T-helper 17 cell (primary cell): ENCODE data around the gene FGD2. TPM values are rescaled to one million over a fixed set of nuclear protein-coding genes. Genes with fewer than 3 reads are reported as not detected.
A peak's percentile ranks its signal among the peaks of the same experiment; 100 is the strongest.

Experiments
- ATAC-seq: fragments of 150-1000 bp; cut with Tn5 transposase; 2 replicates; pipeline ENCODE4 v1.10.0; 2021; ENCODE audit warnings: mild to moderate bottlenecking, moderate library complexity
- DNase-seq, 3 donors: peaks; one replicate each; pipeline versions ENCODE4 v3.0.0 to v3.0.0-alpha.2; 2020 to 2021
- H3K9me3 ChIP-seq: one replicate; pipeline ENCODE4 v1.7.0; 2013; ENCODE audit warnings: low read length, mild to moderate bottlenecking; ENCODE audit not compliant: control insufficient read depth, poor library complexity, severe bottlenecking
- H3K27ac Mint-ChIP-seq: one replicate; pipeline ENCODE4 v1.8.0; 2022; ENCODE audit warnings: mild to moderate bottlenecking, moderate library complexity, mixed read lengths
- H3K27me3 Mint-ChIP-seq: one replicate; pipeline ENCODE4 v1.8.0; 2022; ENCODE audit warnings: mixed read lengths
- H3K36me3 Mint-ChIP-seq: one replicate; pipeline ENCODE4 v1.8.0; 2022; ENCODE audit warnings: low read depth, mixed read lengths
- H3K4me1 Mint-ChIP-seq: one replicate; pipeline ENCODE4 v1.8.0; 2022; ENCODE audit warnings: mild to moderate bottlenecking, mixed read lengths
- H3K4me3 Mint-ChIP-seq: one replicate; pipeline ENCODE4 v1.8.0; 2022; ENCODE audit warnings: mild to moderate bottlenecking, moderate library complexity, mixed read lengths
- total RNA-seq, 4 donors: library from RNA in 2 of 4; stranded (reverse) in 2 of 4; gene quantifications; one replicate each; pipeline ENCODE4 v1.2.3 and lab custom pipeline; 2022 to 2026

Gene FGD2
- total RNA-seq, 2 donors from 2014 or later, result 1.7 to 12.6 TPM

DNA sequence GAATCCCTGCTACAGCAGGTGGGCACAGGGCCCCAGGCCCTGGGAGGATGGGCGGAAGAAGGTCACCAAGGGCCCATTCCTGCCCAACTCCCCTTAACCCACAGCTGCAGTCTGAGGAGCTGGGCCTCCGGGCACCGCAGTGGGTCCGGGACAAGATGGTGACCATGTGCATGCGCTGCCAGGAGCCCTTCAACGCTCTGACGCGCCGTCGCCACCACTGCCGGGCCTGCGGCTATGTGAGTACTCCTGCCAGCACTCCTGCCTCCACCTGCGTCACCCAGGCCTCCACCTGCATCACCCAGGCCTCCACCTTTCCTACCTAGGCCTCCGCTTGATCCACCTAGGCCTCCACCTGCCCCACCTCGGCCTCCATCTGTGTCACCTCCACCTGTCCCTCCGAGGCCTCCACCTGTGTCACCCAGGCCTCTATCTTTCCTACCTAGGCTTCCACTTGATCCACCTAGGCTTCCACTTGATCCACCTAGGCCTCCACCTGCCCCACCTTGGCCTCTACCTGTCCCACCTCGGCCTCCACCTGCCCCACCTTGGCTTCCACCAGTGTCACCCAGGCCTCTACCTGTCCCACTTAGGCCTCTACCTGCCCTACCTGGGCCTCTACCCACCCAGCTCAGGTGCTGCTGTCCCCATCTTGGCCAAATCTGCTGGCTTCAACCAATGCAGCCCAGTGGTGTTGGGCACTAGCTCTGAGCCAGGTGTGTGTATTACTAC is 16.8 kb downstream of the FGD2 start:
- Mint-ChIP-seq H3K27ac (peak overlapping the region; percentile 68), H3K36me3 (no peaks in the 10 kb centered on the region)

GRCh38 chr6:37024656-37025337 is 19.3 kb downstream of the FGD2 start:
- H3K27me3 Mint-ChIP-seq, result no peaks in the 10 kb centered on the region
- H3K4me1 Mint-ChIP-seq, result peaks cover 36% of the 10 kb centered on the region
- ATAC-seq (peak; percentile 32), DNase-seq (no peak)
- peak overlapping the region; percentile 89 for H3K27ac Mint-ChIP-seq
- no peak overlapping the region for H3K4me3 Mint-ChIP-seq
- peaks cover 2% of the 10 kb centered on the region for H3K36me3 Mint-ChIP-seq
- no peaks in the 10 kb centered on the region for H3K9me3 ChIP-seq

More for the DNA sequence above, 16.8 kb downstream of the FGD2 start:
- H3K9me3 ChIP-seq, result no peaks in the 10 kb centered on the region
- H3K4me1 Mint-ChIP-seq, result peaks cover 41% of the 10 kb centered on the region
- H3K27me3 Mint-ChIP-seq, result no peaks in the 10 kb centered on the region
- ATAC-seq, result no peak
- no peak for DNase-seq
- H3K4me3 Mint-ChIP-seq, result peak overlapping the region; percentile 1

DNA sequence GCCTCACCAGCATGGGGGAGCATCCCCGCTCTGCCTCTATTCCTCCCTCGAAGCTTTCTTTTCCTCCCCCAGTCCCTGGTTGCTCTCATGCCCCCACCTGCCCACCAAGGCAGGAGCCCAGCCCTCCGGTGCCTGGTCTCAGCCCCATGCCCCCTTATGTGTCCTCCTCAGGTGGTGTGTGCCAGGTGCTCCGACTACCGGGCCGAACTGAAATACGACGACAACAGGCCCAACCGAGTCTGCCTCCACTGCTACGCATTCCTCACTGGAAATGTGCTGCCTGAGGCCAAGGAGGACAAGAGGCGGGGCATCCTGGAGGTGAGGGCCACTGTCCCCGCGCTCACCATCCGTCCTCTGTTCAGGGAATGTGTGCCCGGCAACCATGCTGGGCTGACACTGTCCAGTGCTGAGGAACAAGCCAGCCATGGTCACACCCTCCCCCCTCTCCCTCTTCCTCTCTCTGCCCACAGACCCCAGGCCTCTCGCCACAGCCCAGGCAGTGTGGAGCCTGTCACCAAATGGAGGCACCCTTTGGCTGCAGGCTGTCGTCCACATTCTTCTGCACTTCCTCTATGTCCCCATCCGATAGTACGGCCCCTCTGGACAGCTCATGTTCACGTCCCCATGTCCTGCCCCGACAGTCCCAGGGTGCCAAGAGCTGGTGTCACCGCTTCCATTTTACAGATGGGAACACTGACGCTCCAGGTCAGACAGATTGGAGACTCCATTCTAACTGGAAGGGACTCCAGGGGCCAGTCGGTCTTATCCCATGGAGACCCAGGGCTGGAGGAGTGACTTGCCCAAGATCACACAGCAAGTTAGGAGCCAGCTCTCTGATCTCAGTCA is 20.4 kb downstream of the FGD2 start:
- H3K4me3 Mint-ChIP-seq, result no peak overlapping the region
- peaks cover 34% of the 10 kb centered on the region for H3K4me1 Mint-ChIP-seq
- DNase-seq (no peak), ATAC-seq (no peak)
- H3K27ac Mint-ChIP-seq, result peak overlapping the region; percentile 32
- no peaks in the 10 kb centered on the region for H3K27me3 Mint-ChIP-seq
- H3K36me3 Mint-ChIP-seq, result peaks cover 2% of the 10 kb centered on the region
- no peaks in the 10 kb centered on the region for H3K9me3 ChIP-seq

DNA sequence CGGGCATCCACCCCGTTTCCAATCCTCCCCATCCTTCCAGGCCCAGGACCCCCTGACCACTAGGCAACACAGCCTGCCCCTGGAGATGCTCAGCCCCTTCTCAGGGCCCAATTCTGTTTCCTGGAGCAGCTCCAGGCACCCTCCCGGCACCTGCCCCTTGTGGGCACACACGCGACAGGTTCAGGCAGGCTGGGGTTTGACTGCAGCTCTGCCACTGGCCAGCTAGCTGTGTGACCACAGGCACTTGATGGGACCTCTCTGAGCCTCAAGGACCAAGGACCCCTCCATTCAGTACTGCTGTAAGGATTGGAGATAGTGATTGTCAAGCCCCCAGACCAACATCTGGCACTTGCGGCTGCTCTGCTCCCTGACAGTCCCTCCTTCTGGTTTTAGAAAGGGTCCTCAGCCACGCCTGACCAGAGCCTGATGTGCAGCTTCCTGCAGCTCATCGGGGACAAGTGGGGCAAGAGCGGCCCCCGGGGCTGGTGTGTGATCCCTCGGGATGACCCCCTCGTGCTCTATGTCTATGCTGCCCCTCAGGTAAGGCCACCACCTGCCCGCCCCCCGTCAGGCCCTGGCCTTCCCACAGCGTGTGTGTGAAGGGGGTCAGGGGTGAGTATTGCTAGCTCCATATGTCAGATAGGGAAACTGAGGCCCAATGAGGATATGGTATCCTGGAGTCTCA is 21.7 kb downstream of the FGD2 start:
- no peak overlapping the region for H3K4me3 Mint-ChIP-seq
- peaks cover 28% of the 10 kb centered on the region for H3K4me1 Mint-ChIP-seq
- H3K27ac Mint-ChIP-seq, result peak overlapping the region; percentile 70
- no peaks in the 10 kb centered on the region for H3K27me3 Mint-ChIP-seq
- H3K36me3 Mint-ChIP-seq, result peaks cover 2% of the 10 kb centered on the region
- ATAC-seq (no peak), DNase-seq (no peak)
- no peaks in the 10 kb centered on the region for H3K9me3 ChIP-seq

- no peak for DNase-seq
- no peaks in the 10 kb centered on the region for H3K9me3 ChIP-seq
- Mint-ChIP-seq H3K27me3 (no peaks in the 10 kb centered on the region), H3K4me1 (peaks cover 23% of the 10 kb centered on the region), H3K36me3 (peaks cover 2% of the 10 kb centered on the region), H3K4me3 (no peak overlapping the region), H3K27ac (peak overlapping the region; percentile 70)
- ATAC-seq, result no peak
Observed at GRCh38 chr6:37027811-37028469, 22.5 kb downstream of the FGD2 start.

DNA sequence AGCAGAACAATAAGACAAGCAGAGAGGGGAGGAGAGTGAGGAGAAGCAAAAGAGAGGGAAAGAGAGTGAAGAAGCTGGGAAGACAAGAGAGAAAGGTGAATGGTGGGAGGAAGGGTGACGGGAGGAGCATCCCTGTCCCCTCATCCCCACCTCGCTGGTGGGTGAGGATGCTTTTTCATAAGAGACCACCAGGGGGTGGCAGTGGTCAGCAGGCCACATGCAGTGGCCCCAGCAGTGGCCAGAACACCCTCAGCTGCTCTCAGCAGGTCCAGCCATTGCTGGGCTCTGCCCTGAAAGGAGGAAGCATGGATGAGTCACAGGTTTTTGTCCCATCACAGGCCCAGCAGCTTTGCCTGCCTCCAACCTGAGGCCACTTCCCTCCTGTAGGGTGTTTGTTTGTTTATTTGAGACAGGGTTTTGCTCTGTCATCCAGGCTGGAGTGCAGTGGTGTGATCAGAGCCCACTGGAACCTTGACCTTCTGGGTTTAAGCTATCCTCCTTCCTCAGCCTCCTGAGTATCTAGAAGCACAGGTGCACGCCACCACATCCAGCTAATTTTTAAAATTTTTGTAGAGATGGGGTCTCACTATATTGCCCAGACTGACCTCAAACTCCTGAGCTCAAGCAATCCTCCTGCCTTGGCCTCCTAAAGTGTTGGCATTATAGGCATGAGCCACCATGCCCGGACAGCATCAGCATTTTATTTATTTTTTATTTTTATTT is 24.0 kb downstream of the FGD2 start:
- Mint-ChIP-seq H3K4me1 (peaks cover 28% of the 10 kb centered on the region), H3K27ac (peak overlapping the region; percentile 83)

GRCh38 chr6:37030599-37030998 is 25.1 kb downstream of the FGD2 start:
- Mint-ChIP-seq H3K27me3 (no peaks in the 10 kb centered on the region), H3K36me3 (peaks cover 4% of the 10 kb centered on the region), H3K27ac (no peak overlapping the region), H3K4me1 (peaks cover 25% of the 10 kb centered on the region), H3K4me3 (no peak overlapping the region)
- H3K9me3 ChIP-seq, result no peaks in the 10 kb centered on the region
- ATAC-seq (no peak), DNase-seq (no peak)

More for the DNA sequence above, 24.0 kb downstream of the FGD2 start:
- Mint-ChIP-seq H3K36me3 (peaks cover 3% of the 10 kb centered on the region), H3K4me3 (peak overlapping the region; percentile 61), H3K27me3 (no peaks in the 10 kb centered on the region)
- H3K9me3 ChIP-seq, result no peaks in the 10 kb centered on the region
- ATAC-seq, result peak; percentile 68
- no peak for DNase-seq

DNA sequence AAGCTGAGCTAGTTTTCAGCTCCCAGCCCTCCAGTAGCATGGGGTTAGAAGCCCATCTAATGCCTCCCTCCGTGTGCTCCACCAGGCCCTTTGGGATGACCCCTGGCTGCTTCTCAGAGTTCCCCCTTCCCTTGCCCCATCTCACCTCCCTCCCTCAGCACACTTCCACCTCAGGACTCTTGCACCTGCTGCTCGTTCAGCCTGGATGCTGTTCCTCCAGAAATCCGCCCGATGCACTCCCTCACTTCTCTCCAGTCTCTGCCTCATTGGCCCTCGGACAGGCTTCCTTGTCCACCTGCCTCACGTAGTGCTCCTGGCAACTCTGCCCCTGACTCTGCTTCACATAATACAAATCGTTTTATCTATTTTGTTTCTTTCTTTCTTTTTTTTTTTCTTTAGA is 26.8 kb downstream of the FGD2 start:
- H3K9me3 ChIP-seq, result no peaks in the 10 kb centered on the region
- Mint-ChIP-seq H3K36me3 (peaks cover 4% of the 10 kb centered on the region), H3K27me3 (no peaks in the 10 kb centered on the region), H3K4me1 (peaks cover 23% of the 10 kb centered on the region), H3K27ac (peak overlapping the region; percentile 27), H3K4me3 (no peak overlapping the region)
- ATAC-seq, result no peak
- no peak for DNase-seq

- H3K36me3 Mint-ChIP-seq, result peaks cover 4% of the 10 kb centered on the region
- no peak for DNase-seq
- no peak overlapping the region for H3K4me3 Mint-ChIP-seq
- H3K9me3 ChIP-seq, result no peaks in the 10 kb centered on the region
- H3K4me1 Mint-ChIP-seq, result peaks cover 23% of the 10 kb centered on the region
- no peaks in the 10 kb centered on the region for H3K27me3 Mint-ChIP-seq
- peak overlapping the region; percentile 68 for H3K27ac Mint-ChIP-seq
- peak; percentile 71 for ATAC-seq
Observed at GRCh38 chr6:37033255-37033654, 27.8 kb downstream of the FGD2 start.

GRCh38 chr6:37033819-37034795 is 28.7 kb downstream of the FGD2 start:
- DNase-seq (no peak), ATAC-seq (no peak)
- H3K27ac Mint-ChIP-seq, result peak overlapping the region; percentile 68
- H3K4me3 Mint-ChIP-seq, result no peak overlapping the region
- H3K9me3 ChIP-seq, result no peaks in the 10 kb centered on the region
- H3K36me3 Mint-ChIP-seq, result peaks cover 3% of the 10 kb centered on the region
- H3K27me3 Mint-ChIP-seq, result no peaks in the 10 kb centered on the region
- H3K4me1 Mint-ChIP-seq, result peaks cover 25% of the 10 kb centered on the region

GRCh38 chr6:37036146-37036545 is 30.7 kb downstream of the FGD2 start:
- H3K36me3 Mint-ChIP-seq, result peaks cover 2% of the 10 kb centered on the region
- H3K27ac Mint-ChIP-seq, result no peak overlapping the region
- H3K27me3 Mint-ChIP-seq, result no peaks in the 10 kb centered on the region
- no peaks in the 10 kb centered on the region for H3K9me3 ChIP-seq
- no peak for ATAC-seq
- H3K4me3 Mint-ChIP-seq, result no peak overlapping the region
- peaks cover 22% of the 10 kb centered on the region for H3K4me1 Mint-ChIP-seq
- no peak for DNase-seq
